HG03521 (cell line): Measurements from ENCODE around the gene TBC1D22A.

Experiments
- ATAC-seq: cut with Tn5 transposase; IDR thresholded peaks from one replicate; pipeline ENCODE4 v1.9.1; 2021; ENCODE audit warnings: mild to moderate bottlenecking, moderate library complexity; ENCODE audit not compliant: unreplicated experiment

TBC1D22A gene

GRCh38 chr22:47213571-47214230, 451.3 kb downstream of the TBC1D22A start:
- no peak for ATAC-seq

- ATAC-seq = no peak
Measured at GRCh38 chr22:47215851-47216250, 453.4 kb downstream of the TBC1D22A start.

- ATAC-seq = no peak
Measured at GRCh38 chr22:47218671-47219070, 456.2 kb downstream of the TBC1D22A start.

- ATAC-seq = no peak
Measured at GRCh38 chr22:47219789-47220188, 457.3 kb downstream of the TBC1D22A start.

- ATAC-seq = no peak
Measured at GRCh38 chr22:47220752-47221151, 458.3 kb downstream of the TBC1D22A start.

- ATAC-seq = no peak
Measured at GRCh38 chr22:47221840-47222615, 459.6 kb downstream of the TBC1D22A start.
